Fibroblast of the aortic adventitia (primary cell): ENCODE results near the gene SLC26A6. TPM values are rescaled to one million over a fixed set of nuclear protein-coding genes. Genes with fewer than 3 reads are reported as not detected.

Source experiments
- DNase-seq: peaks from one replicate; pipeline ENCODE4 v3.0.0-alpha.2; 2010; ENCODE audit warnings: low read depth
- H3K4me3 ChIP-seq: 2 replicates; pipeline ENCODE4 v1.5.1; 2011; ENCODE audit warnings: low read depth, mild to moderate bottlenecking, control low read depth, low read length, moderate library complexity
- total RNA-seq: library from RNA; depleted of rRNA; stranded (reverse); fragments of >200 nt; gene quantifications from 2 replicates; pipeline ENCODE4 v1.2.3, GENCODE V29; 2012; ENCODE audit warnings: low replicate concordance
- TF ChIP-seq, protein P1 (sequence below): IDR thresholded peaks from 2 replicates; pipeline ENCODE4 v1.5.1; 2011; ENCODE audit warnings: mild to moderate bottlenecking, low read length, control low read depth, inconsistent platforms; ENCODE audit not compliant: insufficient read depth

The SLC26A6 gene
- total RNA-seq, 1 donor: 11.6 TPM

DNA sequence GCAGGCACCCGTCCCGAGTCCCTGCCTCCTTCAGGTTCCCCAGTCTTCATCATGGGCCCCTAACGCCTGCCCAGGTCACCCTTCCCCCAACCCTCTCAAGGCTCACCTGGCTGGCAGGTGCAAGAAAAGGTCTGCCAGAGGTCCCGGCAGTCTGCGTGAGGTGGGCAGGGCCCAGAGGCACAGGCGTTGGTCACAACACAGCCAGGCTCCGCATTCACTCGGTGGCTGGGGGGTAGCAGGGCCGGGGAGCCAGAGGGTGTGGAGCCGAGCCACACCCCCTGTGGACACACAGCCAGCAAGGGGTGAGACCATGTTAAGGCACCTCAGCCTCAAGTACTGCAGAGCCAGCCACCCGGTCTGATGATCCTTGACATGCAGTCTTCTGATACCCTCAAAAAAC is 16.5 kb upstream of the SLC26A6 start:
- no peak overlapping the region for H3K4me3 ChIP-seq
- DNase-seq: no peak
- TF ChIP-seq, protein P1, sequence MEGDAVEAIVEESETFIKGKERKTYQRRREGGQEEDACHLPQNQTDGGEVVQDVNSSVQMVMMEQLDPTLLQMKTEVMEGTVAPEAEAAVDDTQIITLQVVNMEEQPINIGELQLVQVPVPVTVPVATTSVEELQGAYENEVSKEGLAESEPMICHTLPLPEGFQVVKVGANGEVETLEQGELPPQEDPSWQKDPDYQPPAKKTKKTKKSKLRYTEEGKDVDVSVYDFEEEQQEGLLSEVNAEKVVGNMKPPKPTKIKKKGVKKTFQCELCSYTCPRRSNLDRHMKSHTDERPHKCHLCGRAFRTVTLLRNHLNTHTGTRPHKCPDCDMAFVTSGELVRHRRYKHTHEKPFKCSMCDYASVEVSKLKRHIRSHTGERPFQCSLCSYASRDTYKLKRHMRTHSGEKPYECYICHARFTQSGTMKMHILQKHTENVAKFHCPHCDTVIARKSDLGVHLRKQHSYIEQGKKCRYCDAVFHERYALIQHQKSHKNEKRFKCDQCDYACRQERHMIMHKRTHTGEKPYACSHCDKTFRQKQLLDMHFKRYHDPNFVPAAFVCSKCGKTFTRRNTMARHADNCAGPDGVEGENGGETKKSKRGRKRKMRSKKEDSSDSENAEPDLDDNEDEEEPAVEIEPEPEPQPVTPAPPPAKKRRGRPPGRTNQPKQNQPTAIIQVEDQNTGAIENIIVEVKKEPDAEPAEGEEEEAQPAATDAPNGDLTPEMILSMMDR: no peak

DNA sequence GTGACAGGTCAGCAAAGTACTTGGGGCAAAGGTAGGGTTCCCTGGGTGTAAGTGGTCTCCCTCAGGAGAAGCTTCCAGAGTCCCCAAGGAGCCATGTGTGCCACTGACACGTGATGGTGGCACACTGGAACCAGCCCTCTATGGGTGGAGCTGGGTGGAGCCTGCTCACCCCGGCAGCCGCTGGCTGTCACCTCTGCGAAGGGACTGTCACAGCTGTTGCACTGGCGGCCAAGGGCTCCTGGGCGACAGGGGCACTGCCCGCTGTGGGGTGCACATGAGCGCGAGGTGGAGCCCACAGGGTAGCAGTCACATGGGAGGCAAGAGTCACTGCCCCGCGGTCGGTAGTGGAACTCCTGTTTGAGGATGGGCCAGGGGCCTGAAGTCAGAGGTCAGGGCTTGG is 15.5 kb upstream of the SLC26A6 start:
- H3K4me3 ChIP-seq: no peak overlapping the region
- TF ChIP-seq, protein P1: no peak
- DNase-seq: no peak

DNA sequence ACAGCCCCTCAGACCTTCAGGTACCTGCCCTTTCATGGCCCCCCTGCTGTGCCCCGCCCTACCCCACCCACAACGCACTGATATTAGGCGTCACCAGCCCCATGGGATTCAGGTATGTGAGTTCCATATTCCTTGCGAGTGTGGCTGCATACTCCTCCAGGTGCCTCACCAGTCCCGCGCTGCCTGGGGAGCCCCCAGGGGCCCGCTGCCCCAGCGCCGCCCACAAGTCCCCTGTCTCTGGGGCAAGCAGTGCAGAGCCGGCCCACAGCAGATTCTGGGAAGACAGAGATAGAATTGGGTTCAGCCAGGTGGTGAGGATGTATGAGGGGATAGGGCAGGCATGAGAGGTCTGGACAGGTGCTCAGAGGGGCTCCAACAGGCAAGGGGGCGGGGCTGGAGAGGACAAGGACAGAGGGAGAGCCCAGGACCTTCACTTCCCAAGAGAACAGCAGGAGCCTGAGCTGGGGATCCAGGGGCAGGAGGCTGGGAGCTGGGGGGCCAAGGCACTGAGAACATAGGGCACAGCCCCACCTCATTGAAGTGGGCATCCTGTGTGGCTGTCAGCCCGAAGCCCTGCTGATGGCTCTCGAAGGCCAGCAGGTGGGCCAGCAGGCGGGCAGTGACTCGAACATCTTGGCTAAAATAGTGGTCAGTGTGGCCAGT is 13.1 kb upstream of the SLC26A6 start:
- DNase-seq: no peak
- TF ChIP-seq, protein P1: no peak

GRCh38 chr3:48647714-48648113 is 12.5 kb upstream of the SLC26A6 start:
- TF ChIP-seq, protein P1: no peak
- H3K4me3 ChIP-seq: no peak overlapping the region
- DNase-seq: no peak

More for the DNA sequence above, 13.1 kb upstream of the SLC26A6 start:
- H3K4me3 ChIP-seq: no peak overlapping the region

DNA sequence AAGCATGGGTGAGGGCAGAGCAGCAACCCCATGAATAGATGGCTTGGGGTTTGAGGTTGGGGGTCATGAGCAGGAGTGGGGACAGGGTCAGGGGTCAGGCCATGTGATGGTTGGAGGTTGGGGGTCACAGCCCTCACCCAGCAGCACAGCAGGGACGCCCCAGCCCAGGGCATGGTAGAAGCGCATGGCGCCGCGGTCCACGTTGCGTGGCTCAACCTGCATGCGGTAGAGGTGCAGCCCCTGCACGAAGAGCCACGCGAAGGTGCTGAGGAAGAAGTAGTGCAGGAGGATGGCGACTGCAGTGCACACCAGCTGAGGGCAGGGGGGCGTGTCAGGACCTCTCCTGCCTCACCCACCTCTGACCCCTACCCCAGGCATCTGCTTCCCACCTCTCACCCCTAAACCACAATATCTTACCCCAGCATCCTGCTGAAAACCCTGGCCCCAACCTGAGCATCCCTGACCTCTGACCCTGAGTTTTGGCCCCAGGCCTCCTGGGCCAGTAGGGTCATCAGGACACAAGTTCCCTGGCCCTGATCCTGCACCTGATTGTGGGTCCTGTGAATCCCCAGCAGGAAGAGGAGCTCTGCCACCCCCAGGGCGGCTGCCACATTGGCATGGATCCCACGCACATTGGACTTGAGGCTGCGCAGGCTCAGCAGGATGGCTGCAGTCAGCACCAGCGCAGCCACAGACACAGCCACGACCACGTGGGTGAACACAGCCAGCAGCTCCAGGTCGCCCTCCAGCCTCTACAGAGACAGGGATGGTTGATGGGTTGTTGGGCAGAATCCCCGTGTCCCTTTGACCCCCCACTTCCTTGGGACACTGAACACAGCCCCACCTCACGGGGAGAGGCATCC is 9.9 kb upstream of the SLC26A6 start:
- DNase-seq: no peak
- no peak overlapping the region for H3K4me3 ChIP-seq
- TF ChIP-seq, protein P1: no peak

GRCh38 chr3:48642605-48643004 is 7.3 kb upstream of the SLC26A6 start:
- DNase-seq: no peak
- H3K4me3 ChIP-seq: no peak overlapping the region
- TF ChIP-seq, protein P1: no peak
